ENCODE results near the gene PTPRM. TPM values are rescaled to one million over a fixed set of nuclear protein-coding genes. Genes with fewer than 3 reads are reported as not detected.

PTPRM gene
- polyA plus RNA-seq, 1 donor from 2014 or later: 126 TPM

GRCh38 chr18:7914834-7915670 is 347.9 kb downstream of the PTPRM start:
- no peak overlapping the region for H3K27ac ChIP-seq (ENCODE audit: low read length)
- no peak for TF ChIP-seq TAF1 (IDR thresholded peaks at IDR 0.05; ENCODE audit: low read depth)
- TF ChIP-seq SMC3 (conservative IDR thresholded peaks at IDR 0.05; ENCODE audit: poor library complexity): no peak
- no peak for TF ChIP-seq REST (IDR thresholded peaks at IDR 0.05; ENCODE audit: borderline replicate concordance)
- no peak overlapping the region for H2AFZ ChIP-seq (ENCODE audit: low read depth, low read length)

GRCh38 chr18:7918701-7919100 is 351.6 kb downstream of the PTPRM start:
- H3K36me3 ChIP-seq (ENCODE audit: insufficient read depth, low read length): no peaks in the 10 kb centered on the region
- no peak overlapping the region for H3K27ac ChIP-seq (ENCODE audit: low read length)
- no peak overlapping the region for H3K4me2 ChIP-seq (ENCODE audit: low read length)
- no peak overlapping the region for H3K4me3 ChIP-seq (ENCODE audit: low read length)
- no peaks in the 10 kb centered on the region for H4K20me1 ChIP-seq (ENCODE audit: insufficient read depth)
- no peaks in the 10 kb centered on the region for H3K9me3 ChIP-seq (ENCODE audit: low read length)
- no peak overlapping the region for H3K9ac ChIP-seq (ENCODE audit: low read length)
- no peaks in the 10 kb centered on the region for H3K9me2 ChIP-seq (ENCODE audit: insufficient read depth, low read length)
- H3K79me2 ChIP-seq (replicated peaks; ENCODE audit: insufficient read depth, low read length): no peaks in the 10 kb centered on the region
- no peaks in the 10 kb centered on the region for H3F3A ChIP-seq (ENCODE audit: insufficient read depth, low read length, poor library complexity, severe bottlenecking)
- H2AFZ ChIP-seq (ENCODE audit: low read depth, low read length): no peak overlapping the region
- TF ChIP-seq SMC3 (conservative IDR thresholded peaks at IDR 0.05; ENCODE audit: poor library complexity) (no peak), EZH2 (IDR thresholded peaks at IDR 0.05; ENCODE audit: borderline replicate concordance, insufficient read depth, low read length, poor library complexity, severe bottlenecking) (no peak), RAD21 (conservative IDR thresholded peaks at IDR 0.05) (no peak), EP300 (conservative IDR thresholded peaks at IDR 0.05; ENCODE audit: poor library complexity, severe bottlenecking) (no peak), POLR2AphosphoS5 (IDR thresholded peaks at IDR 0.05) (no peak), REST (IDR thresholded peaks at IDR 0.05; ENCODE audit: borderline replicate concordance) (no peak)
- no peaks in the 10 kb centered on the region for H3K27me3 ChIP-seq (ENCODE audit: insufficient read depth, low read depth, low read length)

More at GRCh38 chr18:7914834-7915670, 347.9 kb downstream of the PTPRM start:
- H3F3A ChIP-seq (ENCODE audit: insufficient read depth, low read length, poor library complexity, severe bottlenecking): no peaks in the 10 kb centered on the region
- no peaks in the 10 kb centered on the region for H3K9me2 ChIP-seq (ENCODE audit: insufficient read depth, low read length)
- H3K4me2 ChIP-seq (ENCODE audit: low read length): no peak overlapping the region
- H3K9me3 ChIP-seq (ENCODE audit: low read length): no peaks in the 10 kb centered on the region
- no peaks in the 10 kb centered on the region for H4K20me1 ChIP-seq (ENCODE audit: insufficient read depth)
- H3K4me3 ChIP-seq (ENCODE audit: low read length): no peak overlapping the region
- no peaks in the 10 kb centered on the region for H3K79me2 ChIP-seq (replicated peaks; ENCODE audit: insufficient read depth, low read length)
- no peaks in the 10 kb centered on the region for H3K36me3 ChIP-seq (ENCODE audit: insufficient read depth, low read length)
- H3K27me3 ChIP-seq (ENCODE audit: insufficient read depth, low read depth, low read length): no peaks in the 10 kb centered on the region
- H3K9ac ChIP-seq (ENCODE audit: low read length): no peak overlapping the region
